ENCODE results near the gene MYLK2.
A peak's percentile ranks its signal among the peaks of the same experiment; 100 is the strongest.

The MYLK2 gene

GRCh38 chr20:31879143-31879987 is 60.2 kb downstream of the MYLK2 start:
- peak; percentile 67 to 73 for DNase-seq

- DNase-seq = no peak
Observed at GRCh38 chr20:31881945-31882344, 62.8 kb downstream of the MYLK2 start.

GRCh38 chr20:31883829-31884228 is 64.7 kb downstream of the MYLK2 start:
- no peak for DNase-seq
